ENCODE data around the gene SOD1. TPM values are rescaled to one million over a fixed set of nuclear protein-coding genes. Genes with fewer than 3 reads are reported as not detected.

Gene SOD1
- total RNA-seq, 4 donors from 2014 or later = 87.6 to 156 (median 140) TPM

- Histone ChIP-seq H3K4me1 (peaks cover 0 to 6% of the 10 kb centered on the region in 2 donors), H3K27me3 (no peaks in the 10 kb centered on the region)
- no peak for DNase-seq
Observed at GRCh38 chr21:31716106-31716505, 56.6 kb downstream of the SOD1 start.

More at GRCh38 chr21:31716106-31716505, 56.6 kb downstream of the SOD1 start:
- H3K27ac ChIP-seq = no peak overlapping the region
- TF ChIP-seq, protein P1, sequence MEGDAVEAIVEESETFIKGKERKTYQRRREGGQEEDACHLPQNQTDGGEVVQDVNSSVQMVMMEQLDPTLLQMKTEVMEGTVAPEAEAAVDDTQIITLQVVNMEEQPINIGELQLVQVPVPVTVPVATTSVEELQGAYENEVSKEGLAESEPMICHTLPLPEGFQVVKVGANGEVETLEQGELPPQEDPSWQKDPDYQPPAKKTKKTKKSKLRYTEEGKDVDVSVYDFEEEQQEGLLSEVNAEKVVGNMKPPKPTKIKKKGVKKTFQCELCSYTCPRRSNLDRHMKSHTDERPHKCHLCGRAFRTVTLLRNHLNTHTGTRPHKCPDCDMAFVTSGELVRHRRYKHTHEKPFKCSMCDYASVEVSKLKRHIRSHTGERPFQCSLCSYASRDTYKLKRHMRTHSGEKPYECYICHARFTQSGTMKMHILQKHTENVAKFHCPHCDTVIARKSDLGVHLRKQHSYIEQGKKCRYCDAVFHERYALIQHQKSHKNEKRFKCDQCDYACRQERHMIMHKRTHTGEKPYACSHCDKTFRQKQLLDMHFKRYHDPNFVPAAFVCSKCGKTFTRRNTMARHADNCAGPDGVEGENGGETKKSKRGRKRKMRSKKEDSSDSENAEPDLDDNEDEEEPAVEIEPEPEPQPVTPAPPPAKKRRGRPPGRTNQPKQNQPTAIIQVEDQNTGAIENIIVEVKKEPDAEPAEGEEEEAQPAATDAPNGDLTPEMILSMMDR (IDR thresholded peaks at IDR 0.05) = no peak
- no peak for TF ChIP-seq POLR2A (IDR thresholded peaks at IDR 0.05)
- no peaks in the 10 kb centered on the region for H3K36me3 ChIP-seq
- no peak overlapping the region for H3K4me3 ChIP-seq
- no peaks in the 10 kb centered on the region for H3K9me3 ChIP-seq
- intact Hi-C loops (cut with DNase I; ENCODE audit: low total_unique reads) = no loop called here

Small RNAs within 50 kb of the gene (small RNA-seq; reads per million reads assigned to genes)
- gene RF01241 = not detected

Other genes with a start within 250 kb of the SOD1 start
- gene SCAF4, start 72.4 kb downstream of the SOD1 start, total RNA-seq = 10 to 100 TPM in 3 of 4 donors, 1 to 10 TPM in 1; 4.9 to 50.5 (median 13.4) TPM
- 1 to 10 TPM; 1.5 to 8.8 (median 4.6) TPM for gene HUNK, start 213.3 kb downstream of the SOD1 start, total RNA-seq

Data from uterus (tissue), 4 donors.